SW480 (cell line): ENCODE measurements around the gene ZNF564.
"Not testable (repeated sequence)": the region's sequence is repeated elsewhere in the genome, so short reads cannot be mapped to it uniquely, and the experiment has no call there.

Experiments used
- DNase-seq: peaks from one replicate; pipeline ENCODE4 v3.0.0-alpha.2; 2016; ENCODE audit warnings: low spot score

ZNF564 gene

DNA sequence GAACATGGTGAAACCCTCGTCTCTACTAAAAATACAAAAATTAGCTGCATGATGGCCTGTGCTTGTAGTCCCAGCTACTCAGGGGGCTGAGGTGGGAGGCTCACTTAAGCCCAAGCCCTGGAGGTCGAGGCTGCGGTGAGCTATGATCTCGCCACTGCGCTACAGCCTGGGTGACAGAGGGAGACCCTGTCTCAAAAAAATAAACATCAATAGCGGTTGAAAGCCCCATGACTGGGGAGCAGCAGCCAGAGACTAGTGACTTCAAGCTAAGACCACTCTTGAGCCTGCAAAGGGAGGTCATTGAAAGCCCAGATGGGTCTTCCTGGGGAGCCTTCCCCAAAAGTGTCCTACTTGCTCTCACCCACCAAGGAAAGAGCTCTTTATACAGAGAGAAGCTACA lies 54.8 kb downstream of the ZNF564 start:
- no peak for DNase-seq

- DNase-seq = peak; percentile 95
Measured at GRCh38 chr19:12495002-12495802, 56.1 kb downstream of the ZNF564 start.

DNA sequence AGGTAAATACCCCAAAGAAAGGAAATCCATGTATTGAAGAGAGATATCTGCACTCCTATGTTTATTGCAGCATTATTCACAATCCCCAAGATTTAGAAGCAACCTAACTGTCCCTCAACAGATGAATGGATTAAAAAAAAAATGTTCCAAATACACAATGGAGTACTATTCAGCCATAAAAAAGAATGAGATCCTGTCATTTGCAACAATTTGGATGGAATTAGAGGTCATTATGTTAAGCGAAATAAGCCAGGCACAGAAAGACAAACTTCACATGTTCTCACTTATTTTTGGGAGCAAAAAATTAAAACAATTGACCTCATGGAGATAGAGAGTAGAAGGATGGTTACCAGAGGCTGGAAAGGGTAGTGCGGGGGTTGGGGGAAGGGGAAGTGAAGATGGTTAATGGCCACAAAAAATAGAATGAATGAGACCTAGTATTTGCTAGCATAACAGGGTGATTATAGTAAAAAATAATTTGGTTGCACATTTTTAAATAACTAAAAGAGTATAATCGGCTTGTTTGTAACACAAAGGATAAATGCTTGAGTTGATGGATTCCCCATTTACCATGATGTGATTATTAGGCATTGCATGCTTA lies 56.9 kb downstream of the ZNF564 start:
- DNase-seq = no peak

GRCh38 chr19:12486265-12486783 lies 65.0 kb downstream of the ZNF564 start:
- not testable (repeated sequence) for DNase-seq

DNA sequence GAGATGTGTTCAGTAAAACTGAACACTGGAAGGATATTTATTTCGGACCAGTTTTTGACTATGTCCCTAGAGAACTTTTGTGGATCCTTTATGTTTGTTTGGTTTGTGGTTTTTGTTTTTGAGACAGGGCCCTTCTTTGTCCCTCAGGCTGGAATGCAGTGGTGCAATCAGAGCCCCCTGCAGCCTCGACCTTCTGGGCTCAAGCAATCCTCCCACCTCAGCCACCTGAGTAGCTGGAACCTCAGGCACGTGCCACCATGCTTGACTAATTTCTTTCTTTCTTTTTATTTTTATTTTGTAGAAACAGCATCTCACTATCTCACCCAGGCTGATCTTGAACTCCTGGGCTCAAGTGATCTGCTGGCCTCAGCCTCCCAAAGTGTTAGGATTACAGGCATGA lies 65.7 kb downstream of the ZNF564 start:
- DNase-seq = no peak

DNA sequence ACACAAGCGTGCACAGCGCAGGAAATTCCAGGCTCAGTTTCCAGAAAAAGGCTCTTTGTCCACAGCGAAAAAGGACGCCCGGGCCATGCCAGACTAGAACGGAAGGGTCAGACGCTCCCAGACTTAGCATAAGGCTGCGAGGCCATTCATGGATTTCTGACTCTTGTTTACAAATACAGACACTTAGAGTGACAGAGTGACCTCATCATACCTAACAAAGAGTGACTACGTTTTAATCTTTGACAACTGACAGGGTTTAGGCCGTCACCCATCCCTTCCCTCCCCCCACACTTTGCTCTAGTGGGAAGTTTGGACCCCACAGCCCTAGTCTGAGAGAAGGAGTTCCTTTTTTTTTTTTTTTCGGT lies 66.2 kb downstream of the ZNF564 start:
- peak; percentile 28 for DNase-seq

GRCh38 chr19:12484371-12485051 lies 66.8 kb downstream of the ZNF564 start, which contains the start of gene ZNF709:
Gene ZNF709 (minus strand): TSS chr19:12484816. CDS start chr19:12484657, 159 bp downstream.
- DNase-seq = peak; percentile 84

DNA sequence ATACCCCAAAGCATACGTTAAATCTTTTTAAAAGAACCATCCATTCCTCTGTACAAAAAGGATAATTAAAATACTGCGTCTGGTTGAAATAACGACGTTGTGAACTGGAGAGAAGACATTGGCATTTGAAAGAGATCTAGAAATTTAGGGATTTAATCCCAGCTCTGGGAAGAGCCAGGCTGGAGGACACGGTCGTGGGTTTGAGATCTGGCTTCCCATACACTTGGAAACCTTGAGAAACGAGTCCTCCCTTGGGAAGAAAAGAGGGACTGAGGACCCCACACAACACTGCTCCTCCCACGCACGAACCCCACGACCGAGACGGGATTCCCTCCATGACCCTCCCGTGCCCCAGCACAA lies 67.3 kb downstream of the ZNF564 start:
- no peak for DNase-seq

GRCh38 chr19:12482509-12482886 lies 68.8 kb downstream of the ZNF564 start:
- DNase-seq = peak; percentile 26

- DNase-seq = no peak
Measured at GRCh38 chr19:12481781-12482508, 69.3 kb downstream of the ZNF564 start.

DNA sequence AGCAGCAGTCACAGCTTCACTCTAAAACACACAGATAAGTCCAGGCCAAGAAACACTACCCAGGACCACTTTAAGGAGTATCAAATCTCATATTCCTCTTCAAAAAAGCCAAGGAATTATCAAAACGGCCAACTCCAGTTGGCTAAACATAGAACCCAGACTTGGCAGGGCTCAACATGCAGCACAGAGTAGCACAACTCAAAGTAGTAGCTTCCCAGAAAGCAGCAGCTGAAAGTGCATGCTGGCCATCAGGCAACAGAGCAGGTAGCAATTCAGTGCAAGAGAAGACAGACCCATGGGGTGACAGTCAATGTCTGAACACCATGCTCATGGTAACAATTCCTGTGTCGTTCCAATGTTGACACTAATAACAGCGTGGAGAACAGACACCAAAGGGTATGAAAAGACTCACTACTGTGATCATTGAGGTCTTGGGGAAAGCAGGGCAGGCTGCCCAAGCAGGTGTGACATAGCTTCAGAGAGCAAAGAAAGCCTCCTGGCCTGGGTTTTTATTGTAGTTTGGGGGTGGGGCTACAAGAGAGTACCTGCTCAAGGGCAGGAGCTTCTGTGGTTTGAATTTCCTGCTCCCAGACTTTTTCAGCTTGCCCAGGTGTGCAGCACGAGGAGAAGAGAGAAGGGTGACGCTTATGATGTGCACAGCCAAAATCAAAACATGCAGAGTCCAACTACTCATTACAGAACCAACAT lies 72.9 kb downstream of the ZNF564 start:
- DNase-seq = no peak
